Activated naive CD8-positive, alpha-beta T cell treated with anti-CD3 and anti-CD28 coated beads, Interleukin-2, amount 50 U/mL, for 24 hours (primary cell): ENCODE data around the gene FAM98A.

ENCODE experiments used
- ATAC-seq: fragments of 150-1000 bp; cut with Tn5 transposase; one replicate; pipeline ENCODE4 v1.10.0; 2021
- DNase-seq: peaks from one replicate; pipeline ENCODE4 v3.0.0; 2021
- H3K27ac Mint-ChIP-seq: one replicate; pipeline ENCODE4 v1.8.0; 2021; ENCODE audit warnings: mild to moderate bottlenecking, mixed read lengths
- H3K27me3 Mint-ChIP-seq: one replicate; pipeline ENCODE4 v1.8.0; 2021; ENCODE audit warnings: mixed read lengths
- H3K36me3 Mint-ChIP-seq: one replicate; pipeline ENCODE4 v1.8.0; 2021; ENCODE audit warnings: low read depth, mixed read lengths
- H3K4me1 Mint-ChIP-seq: one replicate; pipeline ENCODE4 v1.8.0; 2021; ENCODE audit warnings: mixed read lengths
- H3K4me3 Mint-ChIP-seq: one replicate; pipeline ENCODE4 v1.8.0; 2021; ENCODE audit warnings: mild to moderate bottlenecking, moderate library complexity, mixed read lengths
- H3K9me3 Mint-ChIP-seq: one replicate; pipeline ENCODE4 v1.8.0; 2021; ENCODE audit warnings: mixed read lengths

The FAM98A gene

DNA sequence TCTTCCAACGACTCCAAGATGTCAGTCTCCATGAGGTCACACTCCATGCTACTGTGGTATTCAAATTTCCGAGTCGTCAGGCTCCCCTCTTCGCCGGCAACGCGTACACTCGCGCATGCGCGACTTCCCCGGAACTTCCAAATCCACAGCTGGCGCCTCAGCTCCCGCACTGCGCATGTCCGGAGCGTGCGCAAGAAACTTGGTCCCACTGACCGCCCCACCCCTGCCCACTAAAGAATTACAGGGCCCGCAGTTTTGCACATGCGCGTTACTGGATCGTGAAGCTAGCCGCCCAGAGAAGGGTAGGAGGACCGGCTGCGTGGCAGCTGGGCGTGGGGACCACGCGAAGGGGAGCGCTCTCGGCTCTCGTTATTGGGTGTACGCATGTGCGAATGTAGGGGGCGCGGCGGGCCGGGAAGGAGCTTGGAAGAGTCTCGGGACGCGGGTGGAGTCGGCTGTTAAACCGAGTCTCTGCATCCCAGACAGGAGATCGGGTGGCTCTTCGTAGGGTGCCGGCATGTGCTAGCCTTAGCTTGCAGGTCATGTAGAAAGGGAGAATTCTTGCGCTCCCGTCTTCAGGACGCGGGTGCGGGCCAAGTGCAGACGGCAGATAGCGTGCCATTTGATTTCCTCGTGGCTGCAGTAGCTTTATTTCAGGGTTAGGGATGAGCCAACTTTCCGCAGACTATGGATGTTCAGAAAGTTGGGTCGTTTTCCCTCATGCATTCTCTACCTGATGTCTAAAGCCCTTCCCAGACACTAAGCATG is at the start of gene FAM98A:
TSS of gene FAM98A (minus strand) at position 125 of the 768 bp plus-strand sequence. CDS start at position 47, 78 bp downstream.
- DNase-seq (peak; percentile 99), ATAC-seq (peak; percentile 90)
- Mint-ChIP-seq H3K27me3 (peaks cover 3% of the 10 kb centered on the region), H3K27ac (peak within 1 kb of the TSS; percentile 95), H3K36me3 (peaks cover 12% of the 10 kb centered on the region), H3K4me1 (peaks cover 32% of the 10 kb centered on the region), H3K9me3 (no peaks in the 10 kb centered on the region), H3K4me3 (peak within 1 kb of the TSS; percentile 96)

DNA sequence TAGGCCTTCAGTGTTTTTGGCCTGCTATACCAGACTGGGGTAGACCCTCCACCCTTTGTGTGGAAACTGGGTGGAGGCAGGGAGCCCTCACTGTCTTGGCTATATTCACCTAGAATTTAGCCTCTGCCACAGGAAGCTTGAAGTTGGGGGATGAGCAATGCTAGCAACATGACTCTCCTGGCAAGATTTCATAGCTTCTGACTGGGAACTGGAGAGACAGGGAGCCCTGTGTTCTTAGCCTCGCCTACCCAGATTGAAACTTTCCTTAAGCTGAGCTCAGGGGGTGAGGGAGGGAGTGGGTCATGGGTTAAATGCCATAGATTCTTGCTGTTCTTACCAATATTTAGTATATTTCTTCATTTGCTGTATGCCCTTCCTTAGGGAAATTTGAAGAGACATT is 46.8 kb upstream of the FAM98A start:
- Mint-ChIP-seq H3K27me3 (peaks cover 8% of the 10 kb centered on the region), H3K4me3 (no peak overlapping the region), H3K27ac (no peak overlapping the region), H3K9me3 (peaks cover 5% of the 10 kb centered on the region), H3K4me1 (no peaks in the 10 kb centered on the region), H3K36me3 (peaks cover 3% of the 10 kb centered on the region)
- DNase-seq: no peak
- no peak for ATAC-seq

DNA sequence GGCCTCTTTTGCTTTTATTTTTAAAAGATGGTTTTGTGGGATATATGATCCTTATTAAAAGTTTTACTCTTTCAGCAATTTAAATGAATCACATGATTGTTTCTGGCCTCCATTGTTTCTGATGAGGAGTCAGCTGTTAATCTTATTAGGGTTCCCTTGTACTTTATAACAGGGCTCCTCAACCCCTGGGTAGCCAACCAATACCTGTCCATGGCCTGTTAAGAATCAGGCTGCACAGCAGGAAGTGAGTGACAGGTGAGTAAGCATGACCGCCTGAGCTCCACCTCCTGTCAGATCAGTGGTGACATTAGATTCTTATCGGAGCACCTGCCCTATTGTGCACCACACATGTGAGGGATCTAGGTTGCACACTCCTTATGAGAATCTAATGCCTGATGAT is 45.1 kb upstream of the FAM98A start:
- Mint-ChIP-seq H3K36me3 (peaks cover 3% of the 10 kb centered on the region), H3K4me3 (no peak overlapping the region), H3K9me3 (peaks cover 5% of the 10 kb centered on the region), H3K27ac (no peak overlapping the region), H3K27me3 (peaks cover 8% of the 10 kb centered on the region), H3K4me1 (no peaks in the 10 kb centered on the region)
- DNase-seq (no peak), ATAC-seq (no peak)

DNA sequence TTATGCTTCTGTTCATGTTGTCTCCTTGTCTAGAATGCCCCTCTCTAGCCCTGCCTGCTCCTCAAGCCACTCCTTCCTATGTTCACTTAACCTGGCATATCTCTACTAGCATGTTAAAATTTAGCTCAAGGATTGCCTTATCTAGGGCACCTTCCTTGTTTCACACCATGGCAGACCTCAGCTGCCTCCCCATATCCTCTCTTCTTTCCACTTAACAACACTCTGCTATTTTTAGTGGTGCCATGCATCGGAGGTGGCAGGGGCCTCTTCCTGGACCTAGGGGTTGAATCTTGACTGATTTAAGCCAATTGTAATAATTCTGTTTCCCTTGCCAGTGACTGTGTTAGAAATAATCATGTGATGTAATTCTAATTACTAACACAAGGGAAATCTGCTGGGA is 36.9 kb upstream of the FAM98A start:
- H3K27ac Mint-ChIP-seq: no peak overlapping the region
- H3K4me3 Mint-ChIP-seq: no peak overlapping the region
- ATAC-seq: no peak
- no peak for DNase-seq
- H3K9me3 Mint-ChIP-seq: no peaks in the 10 kb centered on the region
- no peaks in the 10 kb centered on the region for H3K36me3 Mint-ChIP-seq
- H3K4me1 Mint-ChIP-seq: no peaks in the 10 kb centered on the region
- H3K27me3 Mint-ChIP-seq: no peaks in the 10 kb centered on the region

DNA sequence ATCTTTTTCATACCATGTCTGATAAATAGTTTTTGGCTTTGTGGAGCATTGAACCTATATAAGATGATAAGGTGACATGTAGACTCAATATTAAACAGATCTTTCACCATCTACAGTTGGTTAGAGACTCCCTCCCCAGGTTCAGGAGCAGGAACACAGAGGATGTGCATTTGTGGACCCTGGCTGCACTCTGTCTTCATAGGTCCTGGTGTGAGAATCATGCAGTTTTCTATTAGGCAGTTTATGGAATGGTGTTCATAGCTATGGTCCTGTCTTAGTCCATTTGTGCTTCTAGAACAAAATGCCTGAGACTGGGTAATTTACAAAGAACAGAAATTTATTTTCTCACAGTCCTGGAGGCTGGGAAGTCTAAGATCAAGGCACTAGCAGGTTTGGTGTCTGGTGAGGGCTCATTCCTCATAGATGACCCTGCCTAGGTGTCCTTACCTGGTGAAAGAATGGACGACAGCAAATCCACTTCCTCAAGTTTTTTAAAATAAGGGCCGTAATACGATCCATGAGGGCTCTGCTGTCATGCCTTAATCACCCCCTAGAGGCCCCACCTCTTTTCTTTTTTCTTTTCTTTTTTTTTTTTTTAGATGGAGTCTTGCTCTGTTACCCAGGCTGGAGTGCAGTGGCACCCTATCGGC is 35.3 kb upstream of the FAM98A start:
- no peak overlapping the region for H3K27ac Mint-ChIP-seq
- DNase-seq (no peak), ATAC-seq (no peak)
- H3K36me3 Mint-ChIP-seq: no peaks in the 10 kb centered on the region
- H3K9me3 Mint-ChIP-seq: no peaks in the 10 kb centered on the region
- H3K4me1 Mint-ChIP-seq: no peaks in the 10 kb centered on the region
- no peaks in the 10 kb centered on the region for H3K27me3 Mint-ChIP-seq
- H3K4me3 Mint-ChIP-seq: no peak overlapping the region

DNA sequence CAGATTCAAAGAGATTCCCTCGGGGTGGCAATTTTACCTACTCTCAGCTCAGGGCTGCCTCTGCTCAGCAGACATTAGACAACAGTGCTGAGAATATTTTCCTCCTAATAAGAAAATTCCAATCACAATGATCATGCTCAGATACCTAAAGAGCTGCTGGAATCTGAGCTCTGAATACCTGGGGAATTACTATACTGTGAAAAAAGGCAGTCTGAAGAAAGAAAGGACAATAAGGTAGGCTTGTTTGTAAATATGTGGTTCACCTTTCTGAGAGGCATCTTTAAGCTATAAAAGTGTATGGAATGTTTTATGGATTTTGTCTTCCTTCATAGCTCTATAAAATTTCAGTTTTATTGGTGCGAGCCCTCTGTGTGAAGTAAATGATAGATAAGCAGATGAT is 34.2 kb upstream of the FAM98A start:
- Mint-ChIP-seq H3K27me3 (no peaks in the 10 kb centered on the region), H3K36me3 (no peaks in the 10 kb centered on the region)
- no peak for DNase-seq

DNA sequence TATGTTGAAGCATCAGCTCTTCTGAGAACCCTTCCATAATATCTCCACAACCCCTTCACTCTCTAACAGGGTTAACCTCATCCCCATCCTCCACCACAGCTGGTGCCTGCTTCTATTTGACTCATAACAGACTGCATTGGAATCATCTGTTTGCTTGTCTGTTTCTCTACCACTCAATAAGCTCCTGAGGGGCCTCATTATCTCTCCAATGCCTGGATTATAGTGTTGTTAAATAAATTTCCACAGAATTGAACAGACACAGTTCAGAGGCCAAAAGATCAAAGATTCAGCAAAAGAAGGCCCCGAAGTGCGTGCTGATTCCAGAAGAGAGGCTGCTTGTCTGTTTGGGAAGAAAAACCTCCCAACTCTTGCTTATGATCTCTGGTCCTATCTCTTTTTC is 33.7 kb upstream of the FAM98A start:
- ATAC-seq (no peak), DNase-seq (no peak)
- no peak overlapping the region for H3K27ac Mint-ChIP-seq
- H3K27me3 Mint-ChIP-seq: no peaks in the 10 kb centered on the region
- H3K36me3 Mint-ChIP-seq: no peaks in the 10 kb centered on the region
- H3K4me1 Mint-ChIP-seq: no peaks in the 10 kb centered on the region
- no peaks in the 10 kb centered on the region for H3K9me3 Mint-ChIP-seq
- no peak overlapping the region for H3K4me3 Mint-ChIP-seq

More for the DNA sequence above, 34.2 kb upstream of the FAM98A start:
- ATAC-seq: no peak
- no peaks in the 10 kb centered on the region for H3K4me1 Mint-ChIP-seq
- H3K27ac Mint-ChIP-seq: no peak overlapping the region
- no peak overlapping the region for H3K4me3 Mint-ChIP-seq
- H3K9me3 Mint-ChIP-seq: no peaks in the 10 kb centered on the region

DNA sequence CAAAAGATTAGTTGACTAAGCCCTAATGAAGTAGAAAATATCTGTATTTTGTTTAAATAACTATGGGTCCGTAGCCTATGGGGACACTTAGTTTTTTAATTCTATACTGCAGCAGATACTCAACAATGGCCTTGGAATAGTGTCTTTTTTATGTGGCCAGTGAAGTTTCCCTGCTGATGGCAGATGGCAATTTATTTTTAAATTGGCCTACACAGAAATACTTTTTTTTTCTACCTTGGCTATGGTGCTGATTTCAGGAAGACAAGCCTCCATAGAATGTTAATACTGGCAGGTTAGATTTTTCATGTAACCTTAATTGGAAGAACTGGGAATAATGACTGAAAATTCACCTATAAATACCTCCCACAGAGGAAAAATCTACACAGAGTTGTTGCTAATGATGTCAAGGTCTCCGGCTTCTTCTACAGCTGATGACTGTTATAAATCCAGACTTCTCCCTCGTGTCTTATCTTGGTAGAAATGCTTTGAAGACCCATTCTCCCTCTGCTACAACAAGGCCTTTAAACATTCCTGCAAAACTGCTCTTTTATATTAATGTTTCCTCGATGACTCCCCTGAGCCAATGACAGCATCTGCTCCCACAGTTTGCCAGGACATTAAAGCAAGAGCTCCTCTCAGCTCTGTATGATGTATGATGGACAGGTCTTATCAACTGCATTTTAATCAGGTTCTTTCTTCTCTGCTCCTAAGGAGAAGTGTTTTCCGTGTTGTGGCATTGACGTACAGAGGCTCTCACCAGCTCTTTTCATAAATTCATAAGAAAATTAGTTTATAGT is 29.1 kb upstream of the FAM98A start:
- Mint-ChIP-seq H3K36me3 (no peaks in the 10 kb centered on the region), H3K27ac (no peak overlapping the region), H3K4me3 (no peak overlapping the region), H3K27me3 (no peaks in the 10 kb centered on the region), H3K9me3 (no peaks in the 10 kb centered on the region), H3K4me1 (no peaks in the 10 kb centered on the region)
- DNase-seq: no peak
- ATAC-seq: no peak

DNA sequence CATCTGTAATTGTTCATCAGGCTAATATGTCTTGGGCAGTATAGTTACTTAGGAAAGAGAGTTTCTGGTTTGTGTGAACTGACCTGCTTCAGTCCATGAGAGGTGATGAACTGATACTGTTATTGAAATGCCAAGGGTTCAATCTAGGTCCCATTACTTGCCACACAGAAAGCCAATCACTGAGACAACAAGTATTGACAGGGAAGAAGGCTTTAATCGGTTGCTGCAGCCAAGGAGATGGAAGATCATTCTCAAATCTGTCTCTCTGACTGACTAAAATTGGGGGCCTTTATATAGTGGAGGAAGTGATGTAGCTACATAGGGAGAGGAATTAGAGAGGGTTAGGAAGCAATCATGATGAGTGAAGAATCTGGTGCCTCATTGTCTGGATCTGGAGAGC is 19.9 kb upstream of the FAM98A start:
- no peaks in the 10 kb centered on the region for H3K27me3 Mint-ChIP-seq
- no peak overlapping the region for H3K4me3 Mint-ChIP-seq
- peaks cover 26% of the 10 kb centered on the region for H3K9me3 Mint-ChIP-seq
- ATAC-seq: no peak
- no peaks in the 10 kb centered on the region for H3K4me1 Mint-ChIP-seq
- H3K27ac Mint-ChIP-seq: no peak overlapping the region
- H3K36me3 Mint-ChIP-seq: peaks cover 32% of the 10 kb centered on the region
- no peak for DNase-seq

DNA sequence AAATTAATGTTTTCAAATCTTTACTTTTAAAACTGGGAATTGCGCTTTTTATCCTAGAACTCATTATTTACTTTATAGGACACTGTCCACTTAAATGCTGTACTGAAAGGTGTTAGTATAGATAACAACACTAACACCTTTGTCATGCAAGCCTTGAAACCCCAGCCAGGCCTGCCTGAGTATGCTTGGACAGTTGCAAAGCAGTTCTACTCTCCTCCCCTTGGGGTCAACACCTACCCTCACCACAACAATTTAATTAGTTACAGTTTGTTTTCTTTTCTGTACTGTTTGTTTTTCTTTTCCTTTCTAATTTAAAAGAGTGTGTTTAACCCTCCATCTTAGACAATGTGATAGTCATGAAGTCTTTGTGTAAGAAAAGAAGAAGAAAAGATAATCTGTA is 18.9 kb upstream of the FAM98A start:
- H3K9me3 Mint-ChIP-seq: peaks cover 26% of the 10 kb centered on the region
- no peak overlapping the region for H3K27ac Mint-ChIP-seq
- H3K4me3 Mint-ChIP-seq: no peak overlapping the region
- no peak for ATAC-seq
- H3K4me1 Mint-ChIP-seq: no peaks in the 10 kb centered on the region
- peaks cover 32% of the 10 kb centered on the region for H3K36me3 Mint-ChIP-seq
- H3K27me3 Mint-ChIP-seq: no peaks in the 10 kb centered on the region
- DNase-seq: no peak

DNA sequence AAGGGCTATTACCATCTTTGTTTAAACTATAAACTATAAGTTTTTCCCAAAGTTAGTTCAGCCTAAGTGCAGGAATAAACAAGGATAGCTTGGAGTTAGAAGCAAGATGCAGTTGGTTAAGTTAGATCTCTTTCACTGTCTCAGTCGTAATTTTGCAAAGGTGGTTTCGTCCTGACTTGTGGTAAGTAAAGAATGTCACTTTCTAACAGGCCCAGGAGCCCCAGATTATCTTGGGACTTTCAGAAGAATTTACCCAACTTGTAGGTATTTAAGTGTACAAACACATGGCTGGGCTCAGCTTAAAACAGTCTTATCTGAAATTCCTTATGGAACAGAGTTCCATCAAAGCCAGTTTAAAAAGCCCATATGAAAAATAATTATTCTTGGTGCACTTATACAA is 18.3 kb upstream of the FAM98A start:
- Mint-ChIP-seq H3K9me3 (peaks cover 26% of the 10 kb centered on the region), H3K36me3 (peaks cover 32% of the 10 kb centered on the region), H3K27ac (no peak overlapping the region), H3K4me1 (no peaks in the 10 kb centered on the region), H3K27me3 (no peaks in the 10 kb centered on the region), H3K4me3 (no peak overlapping the region)
- no peak for DNase-seq
- ATAC-seq: no peak

DNA sequence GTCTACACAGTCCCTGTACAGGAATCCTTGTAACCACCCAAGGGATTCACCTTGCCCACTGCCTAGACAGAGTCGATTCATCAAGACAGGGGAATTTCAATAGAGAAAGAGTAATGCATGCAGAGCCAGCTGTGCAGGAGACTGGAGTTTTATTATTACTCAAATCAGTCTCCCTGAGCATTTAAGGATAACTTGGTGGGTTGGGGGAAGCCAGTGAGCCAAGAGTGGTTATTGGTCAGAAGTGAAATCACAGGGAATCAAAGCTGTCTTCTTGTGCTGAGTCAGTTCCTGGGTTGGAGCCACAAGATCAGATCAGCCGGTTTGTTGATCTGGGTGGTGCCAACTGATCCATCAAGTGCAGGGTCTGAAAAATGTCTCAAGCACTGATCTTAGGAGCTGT is 17.8 kb upstream of the FAM98A start:
- H3K27ac Mint-ChIP-seq: no peak overlapping the region
- H3K4me1 Mint-ChIP-seq: no peaks in the 10 kb centered on the region
- H3K9me3 Mint-ChIP-seq: peaks cover 26% of the 10 kb centered on the region
- H3K27me3 Mint-ChIP-seq: no peaks in the 10 kb centered on the region
- peaks cover 32% of the 10 kb centered on the region for H3K36me3 Mint-ChIP-seq
- H3K4me3 Mint-ChIP-seq: no peak overlapping the region
- no peak for DNase-seq
- ATAC-seq: no peak

DNA sequence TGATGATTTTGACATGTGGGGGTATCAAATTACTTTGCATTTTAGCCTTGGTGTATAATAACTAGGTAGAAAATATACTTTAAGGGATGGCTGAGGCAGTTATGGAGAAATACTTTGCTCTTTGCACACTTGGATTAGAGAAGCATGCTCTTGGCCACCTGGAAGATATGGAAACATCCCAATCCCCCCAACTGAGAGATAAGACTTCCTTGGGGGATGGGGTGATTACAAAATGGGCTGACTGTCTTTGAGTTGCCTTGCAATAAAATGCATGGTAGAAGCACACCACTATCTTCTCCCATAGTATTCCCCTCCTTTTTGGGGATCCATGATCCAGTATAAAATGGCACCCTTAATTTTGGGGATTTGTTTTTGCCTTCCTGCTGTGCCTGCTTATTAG is 15.1 kb upstream of the FAM98A start:
- Mint-ChIP-seq H3K4me1 (no peaks in the 10 kb centered on the region), H3K9me3 (peaks cover 16% of the 10 kb centered on the region)

DNA sequence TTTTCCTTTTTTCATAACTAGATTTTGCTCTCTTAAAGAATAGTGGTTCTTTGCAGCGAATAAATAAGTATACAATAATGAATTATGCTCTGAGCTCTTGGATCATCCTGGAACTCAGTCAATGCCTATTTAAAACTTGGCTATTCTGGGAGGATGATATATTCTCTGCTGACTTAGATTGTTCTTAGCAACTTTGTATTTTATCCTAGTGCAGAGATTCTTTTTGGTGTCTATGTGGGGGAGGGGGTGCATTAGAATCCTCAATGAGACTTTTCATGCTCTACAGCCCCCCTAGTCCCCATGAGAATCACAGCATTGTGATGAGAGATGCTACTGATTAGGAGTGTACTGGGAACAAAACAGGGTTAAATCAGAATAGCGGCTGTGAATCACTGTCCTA is 8.8 kb upstream of the FAM98A start:
- no peaks in the 10 kb centered on the region for H3K36me3 Mint-ChIP-seq

More for the DNA sequence above, 15.1 kb upstream of the FAM98A start:
- DNase-seq: no peak
- Mint-ChIP-seq H3K4me3 (no peak overlapping the region), H3K36me3 (peaks cover 24% of the 10 kb centered on the region), H3K27me3 (no peaks in the 10 kb centered on the region), H3K27ac (no peak overlapping the region)
- ATAC-seq: no peak

DNA sequence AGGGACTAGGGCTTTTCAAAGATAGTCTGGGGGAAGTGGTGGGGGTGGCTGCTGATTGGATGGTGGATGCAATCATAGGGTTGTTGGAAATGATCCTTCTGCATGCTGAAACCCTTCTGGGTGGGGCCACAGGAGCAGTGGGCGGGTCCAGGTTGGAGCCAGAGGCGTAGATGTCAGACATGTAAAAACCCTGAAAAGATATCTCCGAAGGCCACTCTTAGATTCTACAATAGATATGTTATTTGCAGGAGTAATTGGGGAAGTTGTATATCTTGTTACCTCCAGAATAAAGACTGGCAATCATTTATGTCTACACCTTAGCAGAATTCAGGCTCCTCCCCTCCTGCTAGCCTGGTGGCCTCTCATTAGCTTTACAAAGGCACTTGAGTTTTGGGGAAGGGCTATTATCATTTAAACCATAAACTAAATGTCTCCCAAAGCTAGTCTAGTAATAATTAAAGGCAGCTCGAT is 8.2 kb upstream of the FAM98A start:
- Mint-ChIP-seq H3K27ac (no peak overlapping the region), H3K36me3 (no peaks in the 10 kb centered on the region), H3K27me3 (no peaks in the 10 kb centered on the region), H3K4me3 (no peak overlapping the region), H3K9me3 (no peaks in the 10 kb centered on the region), H3K4me1 (no peaks in the 10 kb centered on the region)
- DNase-seq: no peak
- no peak for ATAC-seq

More for the DNA sequence above, 8.8 kb upstream of the FAM98A start:
- Mint-ChIP-seq H3K27me3 (no peaks in the 10 kb centered on the region), H3K4me1 (no peaks in the 10 kb centered on the region), H3K9me3 (no peaks in the 10 kb centered on the region), H3K27ac (no peak overlapping the region), H3K4me3 (no peak overlapping the region)
- ATAC-seq: no peak
- DNase-seq: no peak
